Neural crest cell (in vitro differentiated cells): Measurements from ENCODE around the gene GPBAR1. TPM values are rescaled to one million over a fixed set of nuclear protein-coding genes. Genes with fewer than 3 reads are reported as not detected.
A peak's percentile ranks its signal among the peaks of the same experiment; 100 is the strongest.
"Not testable (repeated sequence)": the region's sequence is repeated elsewhere in the genome, so short reads cannot be mapped to it uniquely, and the experiment has no call there.

ENCODE experiments used
- DNase-seq: peaks from one replicate; pipeline ENCODE4 v3.0.0; 2021; ENCODE audit warnings: low read depth, mixed read lengths, low spot score
- H3K27ac Mint-ChIP-seq: one replicate; pipeline ENCODE4 v1.8.0; 2021; ENCODE audit warnings: mild to moderate bottlenecking, mixed read lengths; ENCODE audit not compliant: unreplicated experiment
- H3K27me3 Mint-ChIP-seq: 2 replicates; pipeline ENCODE4 v1.8.0; 2021; ENCODE audit warnings: low read depth, mild to moderate bottlenecking, mixed read lengths
- H3K36me3 Mint-ChIP-seq: 2 replicates; pipeline ENCODE4 v1.8.0; 2021; ENCODE audit warnings: low read depth, mild to moderate bottlenecking, mixed read lengths
- H3K4me1 Mint-ChIP-seq: 2 replicates; pipeline ENCODE4 v1.8.0; 2021; ENCODE audit warnings: mixed read lengths
- H3K4me3 Mint-ChIP-seq: one replicate; pipeline ENCODE4 v1.8.0; 2021; ENCODE audit warnings: mild to moderate bottlenecking, mixed read lengths
- H3K9me3 Mint-ChIP-seq: 2 replicates; pipeline ENCODE4 v1.8.0; 2021; ENCODE audit warnings: mixed read lengths
- CTCF ChIP-seq: fragments of 200-600 bp; sonication (generic); conservative IDR thresholded peaks from 2 replicates; pipeline ENCODE4 v1.5.0; 2021; ENCODE audit warnings: antibody characterized with exemption, mild to moderate bottlenecking
- total RNA-seq: library from RNA; stranded (reverse); gene quantifications from 2 replicates; pipeline ENCODE4 v1.2.1, GENCODE V29; 2021

Gene GPBAR1
- total RNA-seq, 1 donor from 2014 or later = 0.14 TPM

GRCh38 chr2:218270721-218271486 lies 10.1 kb downstream of the GPBAR1 start:
- H3K9me3 Mint-ChIP-seq = no peaks in the 10 kb centered on the region
- peaks cover 7% of the 10 kb centered on the region for H3K36me3 Mint-ChIP-seq
- H3K4me1 Mint-ChIP-seq = peaks cover 38% of the 10 kb centered on the region
- TF ChIP-seq CTCF = no peak
- peak overlapping the region; percentile 85 for H3K27ac Mint-ChIP-seq
- DNase-seq = no peak
- H3K4me3 Mint-ChIP-seq = peak overlapping the region; percentile 98
- no peaks in the 10 kb centered on the region for H3K27me3 Mint-ChIP-seq

GRCh38 chr2:218271487-218271797 lies 10.6 kb downstream of the GPBAR1 start:
- Mint-ChIP-seq H3K4me1 (peaks cover 38% of the 10 kb centered on the region), H3K4me3 (peak overlapping the region; percentile 98), H3K27ac (no peak overlapping the region), H3K9me3 (no peaks in the 10 kb centered on the region), H3K36me3 (peaks cover 7% of the 10 kb centered on the region), H3K27me3 (no peaks in the 10 kb centered on the region)
- no peak for DNase-seq
- TF ChIP-seq CTCF = no peak

DNA sequence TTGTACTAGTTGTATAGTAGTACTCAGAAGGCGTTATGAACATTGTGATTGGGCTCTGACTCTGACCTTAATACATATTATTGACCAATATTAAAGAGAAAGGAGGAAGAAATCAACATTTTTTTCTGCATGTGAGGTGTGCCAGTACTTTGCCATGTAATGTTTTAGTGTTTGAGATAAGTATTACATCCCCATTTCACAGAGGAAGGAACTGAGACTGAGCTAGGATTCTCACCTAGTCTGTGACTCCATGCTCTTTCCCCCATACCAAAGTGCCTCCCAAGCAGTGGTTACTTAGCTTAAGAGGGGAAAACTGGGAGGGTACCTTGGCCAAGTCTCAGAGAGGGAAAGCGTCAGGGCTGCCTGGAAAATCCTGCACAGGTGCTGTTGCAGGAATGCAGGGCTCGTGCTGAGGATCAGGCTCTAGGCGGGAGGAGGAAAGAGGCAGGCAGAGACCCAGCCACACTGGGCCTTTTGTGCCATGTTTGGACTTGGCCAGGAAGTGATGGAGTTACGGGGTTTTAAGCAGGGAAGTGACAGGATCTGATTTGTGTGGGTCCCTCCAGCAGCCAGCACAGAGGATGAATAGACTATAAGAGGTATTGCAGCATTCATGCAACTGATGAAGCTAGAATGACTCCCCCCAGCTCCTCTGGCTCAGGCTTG lies 11.2 kb downstream of the GPBAR1 start:
- Mint-ChIP-seq H3K9me3 (no peaks in the 10 kb centered on the region), H3K27me3 (no peaks in the 10 kb centered on the region), H3K4me3 (peak overlapping the region; percentile 98), H3K36me3 (peaks cover 7% of the 10 kb centered on the region), H3K27ac (no peak overlapping the region), H3K4me1 (peaks cover 38% of the 10 kb centered on the region)
- DNase-seq = no peak
- TF ChIP-seq CTCF = no peak

DNA sequence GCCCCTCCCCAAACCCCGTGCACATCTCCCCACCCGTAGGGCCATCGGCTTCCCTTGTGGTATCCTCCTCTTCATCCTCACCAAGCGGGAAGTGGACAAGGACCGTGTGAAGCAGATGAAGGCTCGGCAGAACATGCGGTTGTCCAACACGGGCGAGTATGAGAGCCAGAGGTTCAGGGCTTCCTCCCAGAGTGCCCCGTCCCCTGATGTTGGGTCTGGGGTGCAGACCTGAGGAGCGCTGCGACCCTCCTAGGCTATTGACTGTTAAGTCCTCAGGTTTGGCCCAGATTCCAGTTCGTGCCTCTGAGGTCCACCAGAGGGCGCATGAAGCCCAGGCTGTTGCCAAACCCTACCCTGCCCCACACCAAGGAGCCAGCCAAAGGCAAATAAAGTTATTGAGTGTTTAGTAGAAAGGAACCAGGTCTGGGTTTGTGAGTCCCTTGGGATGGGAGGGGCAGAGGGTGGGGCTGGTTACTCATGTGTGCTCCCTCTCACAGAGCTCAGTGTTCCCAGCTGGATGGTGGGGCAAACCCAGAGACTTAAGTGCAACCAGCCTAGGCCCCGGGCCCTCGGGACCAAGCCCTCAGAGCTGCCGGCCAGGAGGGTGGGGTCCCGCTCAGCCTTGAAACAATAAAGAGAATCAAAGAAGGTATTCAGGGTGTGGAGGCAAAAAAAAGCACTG lies 11.9 kb downstream of the GPBAR1 start:
- no peaks in the 10 kb centered on the region for H3K9me3 Mint-ChIP-seq
- H3K27me3 Mint-ChIP-seq = no peaks in the 10 kb centered on the region
- peak overlapping the region; percentile 98 for H3K4me3 Mint-ChIP-seq
- H3K36me3 Mint-ChIP-seq = peaks cover under 1% of the 10 kb centered on the region
- peak; percentile 92 for TF ChIP-seq CTCF
- H3K4me1 Mint-ChIP-seq = peaks cover 32% of the 10 kb centered on the region
- DNase-seq = peak; percentile 69
- H3K27ac Mint-ChIP-seq = no peak overlapping the region

GRCh38 chr2:218273214-218273907 lies 12.5 kb downstream of the GPBAR1 start:
- H3K27me3 Mint-ChIP-seq, H3K9me3 Mint-ChIP-seq, H3K27ac Mint-ChIP-seq, DNase-seq, H3K36me3 Mint-ChIP-seq: not testable (repeated sequence)
- H3K4me3 Mint-ChIP-seq = peak overlapping the region; percentile 59
- peaks cover 32% of the 10 kb centered on the region for H3K4me1 Mint-ChIP-seq
